Ishikawa (cell line): ENCODE data around the gene SMYD4.

ENCODE experiments used
- CEBPB ChIP-seq: IDR thresholded peaks from 2 replicates; pipeline ENCODE4 v1.6.1; 2012
- CREB1 ChIP-seq: IDR thresholded peaks from 2 replicates; pipeline ENCODE4 v1.6.1; 2012; ENCODE audit warnings: low read depth
- NFIC ChIP-seq: IDR thresholded peaks from 2 replicates; pipeline ENCODE4 v1.6.1; 2012
- RAD21 ChIP-seq: IDR thresholded peaks from 2 replicates; pipeline ENCODE4 v1.6.1; 2012; ENCODE audit warnings: low read depth
- TCF12 ChIP-seq: IDR thresholded peaks from 2 replicates; pipeline ENCODE4 v1.6.1; 2012; ENCODE audit warnings: low read depth
- USF1 ChIP-seq: IDR thresholded peaks from 2 replicates; pipeline ENCODE4 v1.6.1; 2012
- ZBTB7A ChIP-seq: IDR thresholded peaks from 2 replicates; pipeline ENCODE4 v1.6.1; 2012; ENCODE audit warnings: low read depth
- TF ChIP-seq, protein P1 (sequence below): IDR thresholded peaks from 2 replicates; pipeline ENCODE4 v1.6.1; 2012; ENCODE audit warnings: low read depth, mild to moderate bottlenecking

- TF ChIP-seq NFIC (no peak), CREB1 (no peak), RAD21 (no peak), USF1 (no peak), TCF12 (no peak), ZBTB7A (no peak), CEBPB (no peak)
- TF ChIP-seq, protein P1, sequence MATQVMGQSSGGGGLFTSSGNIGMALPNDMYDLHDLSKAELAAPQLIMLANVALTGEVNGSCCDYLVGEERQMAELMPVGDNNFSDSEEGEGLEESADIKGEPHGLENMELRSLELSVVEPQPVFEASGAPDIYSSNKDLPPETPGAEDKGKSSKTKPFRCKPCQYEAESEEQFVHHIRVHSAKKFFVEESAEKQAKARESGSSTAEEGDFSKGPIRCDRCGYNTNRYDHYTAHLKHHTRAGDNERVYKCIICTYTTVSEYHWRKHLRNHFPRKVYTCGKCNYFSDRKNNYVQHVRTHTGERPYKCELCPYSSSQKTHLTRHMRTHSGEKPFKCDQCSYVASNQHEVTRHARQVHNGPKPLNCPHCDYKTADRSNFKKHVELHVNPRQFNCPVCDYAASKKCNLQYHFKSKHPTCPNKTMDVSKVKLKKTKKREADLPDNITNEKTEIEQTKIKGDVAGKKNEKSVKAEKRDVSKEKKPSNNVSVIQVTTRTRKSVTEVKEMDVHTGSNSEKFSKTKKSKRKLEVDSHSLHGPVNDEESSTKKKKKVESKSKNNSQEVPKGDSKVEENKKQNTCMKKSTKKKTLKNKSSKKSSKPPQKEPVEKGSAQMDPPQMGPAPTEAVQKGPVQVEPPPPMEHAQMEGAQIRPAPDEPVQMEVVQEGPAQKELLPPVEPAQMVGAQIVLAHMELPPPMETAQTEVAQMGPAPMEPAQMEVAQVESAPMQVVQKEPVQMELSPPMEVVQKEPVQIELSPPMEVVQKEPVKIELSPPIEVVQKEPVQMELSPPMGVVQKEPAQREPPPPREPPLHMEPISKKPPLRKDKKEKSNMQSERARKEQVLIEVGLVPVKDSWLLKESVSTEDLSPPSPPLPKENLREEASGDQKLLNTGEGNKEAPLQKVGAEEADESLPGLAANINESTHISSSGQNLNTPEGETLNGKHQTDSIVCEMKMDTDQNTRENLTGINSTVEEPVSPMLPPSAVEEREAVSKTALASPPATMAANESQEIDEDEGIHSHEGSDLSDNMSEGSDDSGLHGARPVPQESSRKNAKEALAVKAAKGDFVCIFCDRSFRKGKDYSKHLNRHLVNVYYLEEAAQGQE, result no peak
Observed at GRCh38 chr17:1769822-1770477, 59.8 kb downstream of the SMYD4 start.
